Measurements from ENCODE around the gene RTEL1. TPM values are rescaled to one million over a fixed set of nuclear protein-coding genes. Genes with fewer than 3 reads are reported as not detected.

RTEL1 gene
- total and polyA plus RNA-seq, 2 donors (not counting 1 experiment from before 2014, with no cell fraction given) = 15.1 to 32.6 TPM

DNA sequence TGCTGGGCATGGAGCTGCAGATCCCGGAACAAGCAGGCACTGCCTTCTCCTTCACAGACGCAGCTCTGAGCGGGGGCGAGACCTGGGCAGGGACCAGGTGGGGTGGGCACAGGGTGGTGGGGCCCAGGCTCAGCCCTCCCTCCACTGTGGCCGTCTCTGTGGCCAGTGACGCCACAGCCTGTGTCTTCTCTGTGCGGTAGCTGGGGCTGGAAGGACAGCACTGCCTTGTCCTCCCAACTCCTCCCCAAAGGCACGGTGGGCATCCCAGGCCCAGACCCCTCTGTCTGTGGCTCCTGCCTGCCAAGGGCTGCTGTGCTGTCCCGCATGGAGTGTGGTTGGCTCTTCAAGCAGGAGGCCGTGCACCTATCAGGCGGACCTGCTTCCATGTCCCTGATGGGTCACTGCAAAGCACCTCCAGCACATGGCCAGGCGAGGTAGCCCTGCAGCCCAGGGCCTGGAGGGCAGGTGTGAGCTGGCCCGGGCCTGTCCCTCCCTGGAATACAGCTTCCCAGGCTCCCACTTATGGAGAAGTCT lies 23.6 kb downstream of the RTEL1 start:
- Histone ChIP-seq H4K20me1 (ENCODE audit: control insufficient read depth, insufficient read depth, low read length, poor library complexity, severe bottlenecking) (no peaks in the 10 kb centered on the region), H2AFZ (ENCODE audit: insufficient read depth, low read depth, low read length, poor library complexity, severe bottlenecking) (no peak overlapping the region), H3K36me3 (replicated peaks in 1 of 2; ENCODE audit: control extremely low read depth in 1 of 2, control insufficient read depth in 1 of 2, extremely low read depth in 1 of 2, insufficient read depth in 2 of 2, low read length in 1 of 2) (peaks cover 0 to 3% of the 10 kb centered on the region in 2 experiments), H3K79me2 (ENCODE audit: control insufficient read depth, insufficient read depth, low read length) (no peaks in the 10 kb centered on the region), H3K9me3 (ENCODE audit: control extremely low read depth in 1 of 3, control insufficient read depth in 2 of 3, insufficient read depth in 1 of 3, low read length in 2 of 3) (no peaks in the 10 kb centered on the region), H3K4me2 (replicated peaks; ENCODE audit: low read depth, low read length, poor library complexity, severe bottlenecking) (no peak overlapping the region), H3K4me1 (ENCODE audit: control insufficient read depth in 2 of 2, insufficient read depth in 2 of 2, low read length in 2 of 2) (peaks cover 0 to 2% of the 10 kb centered on the region in 2 donors), H3K27me3 (replicated peaks in 1 of 4; ENCODE audit: control extremely low read depth in 1 of 4, control insufficient read depth in 3 of 4, insufficient read depth in 4 of 4, low read length in 3 of 4) (no peaks in the 10 kb centered on the region), H3K9ac (ENCODE audit: low read length) (no peak overlapping the region), H3K4me3 (ENCODE audit: control extremely low read depth in 1 of 5, extremely low read depth in 1 of 5, insufficient read depth in 1 of 5, low read depth in 2 of 5, low read length in 4 of 5) (no peak overlapping the region), H3K27ac (ENCODE audit: low read length in 2 of 2) (no peak overlapping the region)
- H3K9me3 Mint-ChIP-seq (ENCODE audit: insufficient read depth) = no peaks in the 10 kb centered on the region
- intact Hi-C loops (cut with micrococcal nuclease) = no loop called here
- TF ChIP-seq, protein P1, sequence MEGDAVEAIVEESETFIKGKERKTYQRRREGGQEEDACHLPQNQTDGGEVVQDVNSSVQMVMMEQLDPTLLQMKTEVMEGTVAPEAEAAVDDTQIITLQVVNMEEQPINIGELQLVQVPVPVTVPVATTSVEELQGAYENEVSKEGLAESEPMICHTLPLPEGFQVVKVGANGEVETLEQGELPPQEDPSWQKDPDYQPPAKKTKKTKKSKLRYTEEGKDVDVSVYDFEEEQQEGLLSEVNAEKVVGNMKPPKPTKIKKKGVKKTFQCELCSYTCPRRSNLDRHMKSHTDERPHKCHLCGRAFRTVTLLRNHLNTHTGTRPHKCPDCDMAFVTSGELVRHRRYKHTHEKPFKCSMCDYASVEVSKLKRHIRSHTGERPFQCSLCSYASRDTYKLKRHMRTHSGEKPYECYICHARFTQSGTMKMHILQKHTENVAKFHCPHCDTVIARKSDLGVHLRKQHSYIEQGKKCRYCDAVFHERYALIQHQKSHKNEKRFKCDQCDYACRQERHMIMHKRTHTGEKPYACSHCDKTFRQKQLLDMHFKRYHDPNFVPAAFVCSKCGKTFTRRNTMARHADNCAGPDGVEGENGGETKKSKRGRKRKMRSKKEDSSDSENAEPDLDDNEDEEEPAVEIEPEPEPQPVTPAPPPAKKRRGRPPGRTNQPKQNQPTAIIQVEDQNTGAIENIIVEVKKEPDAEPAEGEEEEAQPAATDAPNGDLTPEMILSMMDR (IDR thresholded peaks at IDR 0.05) = no peak
- no peak for TF ChIP-seq EZH2 (IDR thresholded peaks at IDR 0.05; ENCODE audit: borderline replicate concordance, insufficient read depth, low read depth, low read length, poor library complexity, severe bottlenecking)
- ChIA-PET POLR2A (no interaction called here), CTCF (no interaction called here)
- H3K27ac Mint-ChIP-seq = no peak overlapping the region
- WGBS (ENCODE audit: insufficient coverage) = 97% methylated on average over 13 of the region's 13 CpGs
- no peaks in the 10 kb centered on the region for H3K27me3 Mint-ChIP-seq
- H3K4me3 Mint-ChIP-seq = no peak overlapping the region
- no peak for ATAC-seq (ENCODE audit: low read depth)
- DNase-seq = no peak
- no peaks in the 10 kb centered on the region for H3K4me1 Mint-ChIP-seq

DNA sequence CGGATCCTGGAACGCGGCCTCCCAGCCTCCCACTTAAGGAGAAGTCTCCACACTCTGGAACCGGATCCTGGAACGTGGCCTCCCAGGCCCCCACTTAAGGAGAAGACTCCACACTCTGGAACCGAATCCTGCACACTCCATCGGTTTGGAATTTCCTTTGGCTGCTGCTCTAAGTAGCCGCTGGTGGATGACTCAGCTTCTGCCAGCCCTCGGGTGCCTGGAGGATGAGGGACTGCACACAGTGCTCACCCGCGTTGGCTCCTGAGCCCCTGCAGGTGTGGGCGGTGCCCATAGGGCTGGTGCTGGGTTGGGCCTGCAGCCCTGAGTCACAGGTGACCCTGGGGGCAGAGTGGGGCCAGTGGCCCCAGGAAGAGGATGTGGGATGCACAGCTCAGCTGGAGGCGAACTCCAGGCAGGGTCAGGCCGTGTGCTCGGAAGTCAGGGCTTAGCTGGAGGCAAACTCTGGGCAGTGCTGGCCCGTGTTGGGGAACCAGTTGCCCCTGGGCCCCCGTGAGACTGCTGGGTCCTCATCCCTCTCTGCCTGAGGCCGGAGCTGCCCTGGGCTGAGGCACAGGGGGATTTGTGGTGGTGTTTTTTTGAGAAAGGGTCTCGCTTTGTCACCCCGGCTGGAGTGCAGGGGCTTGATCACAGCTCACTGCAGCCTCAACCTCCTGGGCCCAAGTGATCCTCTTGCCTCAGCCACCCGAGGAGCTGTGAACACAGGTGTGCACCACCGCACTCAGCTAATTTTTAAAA lies 24.4 kb downstream of the RTEL1 start:
- Mint-ChIP-seq H3K27me3 (no peaks in the 10 kb centered on the region), H3K4me1 (peaks cover 3% of the 10 kb centered on the region), H3K9me3 (ENCODE audit: insufficient read depth) (no peaks in the 10 kb centered on the region), H3K27ac (no peak overlapping the region), H3K4me3 (no peak overlapping the region)
- no peak overlapping the region for H3K9ac ChIP-seq (ENCODE audit: low read length)
- peaks cover 0 to 11% of the 10 kb centered on the region in 2 donors for H3K4me1 ChIP-seq (ENCODE audit: control insufficient read depth in 2 of 2, insufficient read depth in 2 of 2, low read length in 2 of 2)
- ChIA-PET CTCF (no interaction called here), POLR2A (interaction anchor here (0.6 kb wide), 1 partner anchor 55 kb away, joined by 3 read pairs; no protein-coding TSS in a partner anchor)
- no peak overlapping the region for H3K4me2 ChIP-seq (replicated peaks; ENCODE audit: low read depth, low read length, poor library complexity, severe bottlenecking)
- no peak overlapping the region for H3K4me3 ChIP-seq (ENCODE audit: control extremely low read depth in 1 of 5, extremely low read depth in 1 of 5, insufficient read depth in 1 of 5, low read depth in 2 of 5, low read length in 4 of 5)
- no peak for DNase-seq
- no peak overlapping the region for H3K27ac ChIP-seq (ENCODE audit: low read length in 2 of 2)
- no peak for ATAC-seq (ENCODE audit: low read depth)
- no peaks in the 10 kb centered on the region for H3K9me3 ChIP-seq (ENCODE audit: control extremely low read depth in 1 of 3, control insufficient read depth in 2 of 3, insufficient read depth in 1 of 3, low read length in 2 of 3)
- 86% methylated on average over 22 of the region's 22 CpGs for WGBS (ENCODE audit: insufficient coverage)
- H4K20me1 ChIP-seq (ENCODE audit: control insufficient read depth, insufficient read depth, low read length, poor library complexity, severe bottlenecking) = no peaks in the 10 kb centered on the region
- H3K79me2 ChIP-seq (ENCODE audit: control insufficient read depth, insufficient read depth, low read length) = no peaks in the 10 kb centered on the region
- H3K27me3 ChIP-seq (replicated peaks in 1 of 4; ENCODE audit: control extremely low read depth in 1 of 4, control insufficient read depth in 3 of 4, insufficient read depth in 4 of 4, low read length in 3 of 4) = no peaks in the 10 kb centered on the region
- intact Hi-C loops (cut with micrococcal nuclease) = no loop called here
- no peak overlapping the region for H2AFZ ChIP-seq (ENCODE audit: insufficient read depth, low read depth, low read length, poor library complexity, severe bottlenecking)
- peaks cover 0 to 3% of the 10 kb centered on the region in 2 experiments for H3K36me3 ChIP-seq (replicated peaks in 1 of 2; ENCODE audit: control extremely low read depth in 1 of 2, control insufficient read depth in 1 of 2, extremely low read depth in 1 of 2, insufficient read depth in 2 of 2, low read length in 1 of 2)
- TF ChIP-seq EZH2 (IDR thresholded peaks at IDR 0.05; ENCODE audit: borderline replicate concordance, insufficient read depth, low read depth, low read length, poor library complexity, severe bottlenecking) = no peak
- TF ChIP-seq, protein P1 (IDR thresholded peaks at IDR 0.05) = no peak
